Skeletal muscle cell (primary cell): Measurements from ENCODE around the gene RNASE1.
"Not testable (repeated sequence)": the region's sequence is repeated elsewhere in the genome, so short reads cannot be mapped to it uniquely, and the experiment has no call there.

ENCODE experiments used
- DNase-seq: peaks from one replicate; pipeline ENCODE4 v3.0.0-alpha.2; 2010; ENCODE audit warnings: low read depth
- H3K4me3 ChIP-seq: 2 replicates; pipeline ENCODE4 v1.5.1; 2011; ENCODE audit warnings: low read depth, mild to moderate bottlenecking, control low read depth, low read length, moderate library complexity

RNASE1 gene

DNA sequence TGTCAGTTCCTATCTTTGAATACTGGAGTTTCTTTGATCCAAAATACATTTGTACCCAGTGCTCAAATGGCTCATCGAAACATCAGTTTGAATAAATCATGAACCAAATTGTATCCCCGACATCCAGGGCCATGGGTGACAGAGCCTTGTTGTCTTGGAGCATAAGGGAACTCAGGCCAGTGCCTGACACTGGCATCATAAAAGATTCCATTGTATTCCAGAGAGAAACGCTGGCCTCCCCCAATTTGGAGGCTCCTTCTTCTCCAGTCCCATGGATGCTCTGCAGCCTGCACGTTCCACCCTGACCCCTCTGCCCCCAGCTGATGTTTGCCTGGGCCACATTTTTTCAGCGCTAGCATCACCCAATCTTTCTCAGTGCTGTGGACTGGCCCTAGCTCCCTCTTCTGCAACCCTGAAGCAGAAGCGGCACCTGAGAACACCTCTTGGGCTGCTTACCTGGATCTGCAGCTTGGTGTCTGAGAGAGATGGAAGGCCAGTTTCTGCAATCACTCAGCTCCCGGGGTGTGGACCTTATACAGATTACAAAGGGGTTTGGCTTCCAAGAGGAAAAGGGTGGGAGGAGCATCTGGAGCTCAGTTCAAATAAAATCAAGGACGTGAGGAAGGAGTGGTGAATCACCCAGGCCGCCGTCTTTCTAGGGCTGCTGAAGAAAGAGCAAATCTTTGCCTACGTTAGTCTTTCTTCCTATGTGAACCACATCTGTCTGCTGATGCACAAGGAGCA is at the start of gene RNASE1:
Gene RNASE1, minus strand, starts transcription at position 504 of the 744 bp plus-strand sequence. CDS start 776 bp downstream, outside the sequence.
- no peak for DNase-seq
- H3K4me3 ChIP-seq, result no peak within 1 kb of the TSS

DNA sequence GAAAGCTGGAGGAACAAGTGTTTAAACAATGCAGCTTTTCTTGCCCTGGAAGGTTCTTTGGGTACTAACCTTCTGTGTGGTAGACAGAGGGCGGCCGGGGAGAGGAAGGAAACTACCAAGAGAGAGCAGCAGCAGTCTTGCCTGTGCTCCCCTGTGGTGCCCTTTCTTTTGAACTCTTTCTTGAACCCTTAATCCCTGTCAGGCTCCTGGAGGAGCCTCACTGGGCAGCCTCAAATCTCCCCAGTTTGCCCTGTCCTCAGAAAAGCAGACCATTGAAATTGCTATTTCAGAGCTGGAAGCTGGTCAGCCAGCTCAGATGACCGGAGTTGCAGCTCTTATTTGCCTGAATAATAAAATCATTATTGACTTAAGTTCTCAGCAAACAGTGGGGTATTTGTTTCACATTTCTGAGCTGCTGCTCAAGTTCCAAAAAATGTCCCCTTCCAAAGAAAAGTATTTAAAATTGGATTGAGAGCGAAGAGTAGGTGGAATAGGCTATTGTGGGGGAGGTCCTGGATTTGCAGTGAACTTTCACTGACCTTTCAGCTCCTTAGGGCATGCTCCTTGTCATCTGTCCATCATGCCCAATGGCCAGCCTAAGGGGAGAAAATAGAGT is 46.4 kb upstream of the RNASE1 start:
- H3K4me3 ChIP-seq, result no peak overlapping the region
- no peak for DNase-seq

DNA sequence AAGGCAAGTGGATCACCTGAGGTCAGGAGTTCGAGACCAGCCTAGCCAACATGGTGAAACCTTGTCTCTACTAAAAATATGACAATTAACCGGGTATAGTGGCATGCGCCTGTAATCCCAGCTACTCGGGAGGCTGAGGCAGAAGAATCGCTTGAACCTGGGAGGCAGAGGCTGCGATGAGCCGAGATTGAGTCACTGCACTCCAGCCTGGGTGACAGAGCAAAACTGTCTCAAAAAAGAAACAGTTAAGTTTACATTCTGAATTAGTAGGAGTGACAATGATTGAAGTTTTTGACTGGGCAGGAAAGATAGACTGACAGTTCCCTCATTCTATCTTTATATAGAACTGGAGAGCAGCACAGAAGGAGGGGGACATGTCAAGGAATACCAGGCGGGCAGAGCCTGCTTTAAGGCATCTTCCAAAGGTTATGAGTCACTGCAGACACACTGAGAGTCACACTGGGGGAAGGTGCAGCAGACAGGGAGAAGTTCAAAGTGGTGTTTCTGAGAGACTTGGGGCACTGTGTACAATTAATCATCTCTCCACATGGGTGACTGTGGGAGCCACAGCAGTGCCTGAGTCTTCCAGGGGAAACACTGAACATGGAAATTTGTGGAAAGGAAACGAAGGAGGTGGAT is 45.8 kb upstream of the RNASE1 start:
- no peak for DNase-seq
- H3K4me3 ChIP-seq, result no peak overlapping the region

DNA sequence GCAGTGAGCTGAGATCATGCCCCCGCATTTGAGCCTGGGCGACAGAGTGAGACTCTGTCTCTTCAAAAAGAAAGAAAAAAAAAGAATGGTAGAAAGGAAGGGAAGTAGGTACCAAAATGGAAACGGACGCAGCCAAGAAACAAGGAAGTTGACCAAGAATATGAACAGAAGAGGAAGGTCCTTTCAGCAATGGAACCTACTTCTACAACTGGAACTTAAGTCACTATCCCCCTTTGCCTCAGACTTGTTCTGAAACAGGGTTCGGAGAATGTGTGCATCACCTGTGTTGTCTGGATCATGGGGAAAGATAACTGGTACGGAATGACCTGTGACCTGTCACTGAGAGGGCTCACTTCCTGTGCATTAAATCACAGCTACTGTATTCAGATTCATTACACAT is 43.9 kb upstream of the RNASE1 start:
- no peak for DNase-seq
- no peak overlapping the region for H3K4me3 ChIP-seq

DNA sequence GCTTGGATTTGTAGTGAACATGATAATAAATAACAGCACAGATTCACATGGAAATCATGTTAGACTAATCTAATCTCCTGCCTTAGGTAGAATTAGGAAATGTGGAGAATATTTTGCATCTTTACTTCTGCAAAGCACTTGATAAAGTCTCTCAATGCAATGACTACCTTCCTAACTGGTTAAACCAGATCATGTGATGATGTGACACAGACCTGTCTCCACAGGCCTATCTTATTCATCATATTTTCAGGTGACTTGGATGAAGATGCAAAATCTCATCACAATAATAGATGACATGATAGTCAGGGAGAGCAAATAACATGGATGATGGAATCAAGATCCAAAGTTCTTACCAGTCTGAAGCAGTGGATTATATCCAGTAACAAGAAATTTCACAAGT is 38.5 kb upstream of the RNASE1 start:
- DNase-seq, result no peak
- H3K4me3 ChIP-seq, result no peak overlapping the region

DNA sequence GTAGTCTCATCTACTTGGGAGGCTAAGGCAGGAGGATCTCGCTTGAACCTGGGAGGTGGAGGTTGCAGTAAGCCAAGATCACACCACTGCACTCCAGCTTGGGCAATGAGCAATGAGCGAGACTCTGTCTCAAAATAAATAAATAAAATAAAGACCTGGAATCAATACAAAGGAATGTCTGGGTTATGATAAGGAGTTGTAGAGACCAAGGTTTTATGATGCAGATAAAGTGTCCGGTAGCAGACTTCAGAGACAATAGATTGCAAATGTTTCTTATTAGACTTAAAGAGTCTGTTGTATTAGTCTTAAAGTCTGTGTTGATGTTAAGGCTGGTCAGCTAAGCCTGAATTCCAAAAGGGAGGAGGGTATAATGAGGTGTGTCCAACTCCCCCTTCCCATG is 35.2 kb upstream of the RNASE1 start:
- no peak overlapping the region for H3K4me3 ChIP-seq
- DNase-seq, result no peak

DNA sequence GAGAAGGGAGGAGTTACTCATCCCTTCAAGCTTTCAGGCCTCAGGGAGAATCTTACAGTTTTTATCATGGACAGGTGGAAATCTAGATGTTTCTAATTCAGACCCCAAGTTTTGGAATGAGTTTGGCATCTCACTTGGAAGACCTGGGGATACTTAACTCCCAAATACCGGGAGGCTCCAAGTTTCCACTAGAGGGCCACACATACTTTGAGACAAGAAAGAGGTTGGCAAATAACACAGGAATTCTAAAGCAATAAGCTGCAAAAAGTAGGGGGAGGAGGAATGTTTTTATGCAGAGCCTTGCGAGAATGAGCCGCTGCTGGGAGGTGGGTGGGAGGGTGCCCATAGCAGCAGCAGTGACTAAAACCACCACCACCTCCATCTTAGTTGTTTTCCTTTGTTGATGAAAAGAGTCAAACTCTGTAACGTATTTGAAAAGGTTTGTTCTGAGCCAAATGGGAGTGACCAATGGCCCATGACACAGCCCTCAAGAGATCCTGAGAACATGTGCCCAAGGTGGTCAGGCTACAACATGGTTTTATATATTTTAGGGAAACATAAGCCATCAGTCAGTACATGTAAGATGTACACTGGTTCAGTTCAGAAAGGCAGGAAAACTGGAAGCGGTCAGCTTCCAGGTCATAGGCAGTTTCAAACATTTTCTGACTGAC is 34.2 kb upstream of the RNASE1 start:
- no peak for DNase-seq
- no peak overlapping the region for H3K4me3 ChIP-seq

DNA sequence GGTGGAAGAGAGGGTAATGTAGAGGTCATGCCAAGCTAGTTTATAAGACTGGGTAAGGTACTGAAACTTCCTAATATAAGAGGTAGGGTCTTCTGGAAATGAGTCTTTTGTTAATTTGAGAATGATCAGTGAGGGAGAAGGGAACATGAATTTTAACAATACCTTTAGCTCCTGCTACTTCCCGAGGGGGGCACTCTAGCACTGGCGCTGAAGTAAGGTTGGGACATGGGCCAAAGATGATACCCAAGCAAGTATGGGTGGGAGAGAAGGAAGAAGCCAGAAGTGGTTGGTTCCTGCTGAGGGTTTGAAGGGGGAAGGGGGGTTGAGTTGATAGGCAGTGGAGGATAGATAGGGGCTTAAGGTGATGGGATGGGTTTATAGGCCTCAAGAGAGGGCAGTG is 32.3 kb upstream of the RNASE1 start:
- no peak for DNase-seq
- H3K4me3 ChIP-seq, result no peak overlapping the region

DNA sequence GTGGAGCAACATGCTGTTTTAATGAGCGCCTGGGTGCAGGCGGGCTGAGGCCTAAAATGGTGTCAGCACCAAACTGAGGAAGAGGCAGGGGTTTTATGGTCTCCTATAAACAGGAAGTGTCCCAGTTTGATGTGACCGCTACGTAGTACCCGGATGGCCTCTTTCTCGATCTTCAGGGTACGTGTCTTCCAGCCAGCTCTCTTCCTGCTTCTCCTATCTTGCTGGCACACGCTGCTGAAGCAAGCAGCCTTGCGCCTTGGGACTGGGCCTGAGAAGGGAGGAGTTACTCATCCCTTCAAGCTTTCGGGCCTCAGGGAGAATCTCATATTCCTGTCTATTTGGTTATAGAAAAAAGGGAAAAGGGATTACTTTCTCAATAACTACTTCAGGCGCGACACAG is 28.2 kb upstream of the RNASE1 start:
- no peak overlapping the region for H3K4me3 ChIP-seq
- DNase-seq, result no peak

DNA sequence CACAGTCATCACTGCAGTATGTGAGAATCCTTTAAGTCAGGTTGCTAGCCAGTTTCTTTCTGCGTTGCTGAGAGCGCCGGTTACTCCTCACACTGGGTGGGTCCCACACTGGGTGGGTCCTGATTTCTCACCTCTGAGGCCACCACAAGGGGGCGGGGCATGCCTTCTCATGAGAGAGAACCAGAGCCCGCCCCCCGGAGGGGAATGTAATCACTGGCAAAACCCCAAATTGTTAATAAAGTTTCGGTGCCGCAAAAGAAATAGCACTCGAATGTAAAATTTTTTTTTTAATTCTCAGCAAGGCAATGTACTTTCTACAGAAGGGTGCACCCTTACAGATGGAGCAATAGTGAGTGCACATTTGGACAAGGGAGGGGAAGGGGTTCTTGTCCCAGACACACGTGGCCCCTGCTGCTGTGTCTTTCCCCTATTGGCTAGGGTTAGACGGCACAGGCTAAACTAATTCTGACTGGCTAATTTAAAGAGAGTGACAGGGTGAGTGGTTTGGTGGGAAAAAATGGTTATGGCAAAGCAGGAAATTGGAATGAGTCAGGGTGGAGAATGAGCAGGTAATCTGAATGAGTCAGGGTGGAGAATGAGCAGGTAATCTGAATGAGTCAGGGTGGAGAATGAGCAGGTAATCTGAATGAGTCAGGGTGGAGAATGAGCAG is 25.5 kb upstream of the RNASE1 start:
- not testable (repeated sequence) for DNase-seq, H3K4me3 ChIP-seq

DNA sequence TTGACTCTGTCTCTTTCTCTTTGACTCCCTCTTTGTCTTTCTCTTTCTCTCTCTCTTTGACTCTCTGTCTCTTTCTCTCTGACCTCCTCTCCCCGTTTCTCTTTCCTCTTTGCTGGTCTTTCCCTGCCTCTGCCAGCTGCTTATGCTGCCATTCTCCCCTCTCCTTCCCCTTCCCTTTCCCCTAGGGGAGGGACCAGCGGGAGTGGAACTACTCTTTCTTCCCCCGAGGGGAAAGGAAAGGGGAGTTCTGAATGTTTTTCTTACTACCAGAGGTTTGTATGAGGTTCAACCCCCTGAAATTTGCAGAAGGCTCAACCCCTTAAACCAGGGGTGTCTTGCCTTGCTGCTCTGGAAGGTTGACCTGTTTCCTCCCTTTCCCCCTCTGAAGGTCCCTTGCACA is 24.7 kb upstream of the RNASE1 start:
- DNase-seq, result no peak
- no peak overlapping the region for H3K4me3 ChIP-seq

DNA sequence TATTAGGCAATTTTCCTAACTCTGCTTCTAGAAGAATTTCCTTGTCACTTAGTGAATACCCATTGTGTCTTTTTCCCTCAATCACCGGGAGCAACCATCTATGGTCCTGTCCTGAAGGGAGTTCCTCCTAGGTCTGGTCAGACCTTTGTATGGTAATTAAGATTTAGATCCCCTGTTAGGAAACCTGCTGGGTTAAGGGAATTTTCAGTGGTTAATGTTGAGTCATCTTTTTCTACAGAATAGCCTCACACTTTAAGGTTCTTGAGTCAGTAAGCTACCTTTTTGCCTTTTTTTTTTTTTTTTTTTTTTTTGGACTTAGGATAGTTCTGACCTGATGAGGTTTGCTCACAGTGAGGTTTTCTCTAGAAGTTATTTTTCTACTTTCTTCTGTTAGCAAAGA is 24.0 kb upstream of the RNASE1 start:
- DNase-seq, H3K4me3 ChIP-seq: not testable (repeated sequence)

DNA sequence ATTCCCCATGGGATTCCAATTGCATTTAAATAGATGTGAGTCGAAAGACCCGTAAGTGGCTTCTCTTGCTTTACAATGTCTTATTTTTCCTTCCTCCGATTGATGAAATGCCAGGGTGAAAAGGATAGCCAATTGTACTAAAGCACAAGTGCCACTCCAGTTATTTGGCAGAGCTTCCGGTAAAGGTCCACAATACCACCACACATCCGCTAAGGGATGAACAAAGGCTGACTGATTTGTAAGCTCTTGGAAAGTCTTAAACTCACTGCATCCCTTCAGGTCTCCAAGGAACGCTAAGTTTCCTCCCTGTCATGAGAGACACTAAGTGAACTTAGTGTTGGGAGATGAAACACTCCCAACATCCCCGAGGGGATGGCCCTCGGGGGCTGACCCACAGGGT is 21.2 kb upstream of the RNASE1 start:
- H3K4me3 ChIP-seq, result no peak overlapping the region
- DNase-seq, result no peak

DNA sequence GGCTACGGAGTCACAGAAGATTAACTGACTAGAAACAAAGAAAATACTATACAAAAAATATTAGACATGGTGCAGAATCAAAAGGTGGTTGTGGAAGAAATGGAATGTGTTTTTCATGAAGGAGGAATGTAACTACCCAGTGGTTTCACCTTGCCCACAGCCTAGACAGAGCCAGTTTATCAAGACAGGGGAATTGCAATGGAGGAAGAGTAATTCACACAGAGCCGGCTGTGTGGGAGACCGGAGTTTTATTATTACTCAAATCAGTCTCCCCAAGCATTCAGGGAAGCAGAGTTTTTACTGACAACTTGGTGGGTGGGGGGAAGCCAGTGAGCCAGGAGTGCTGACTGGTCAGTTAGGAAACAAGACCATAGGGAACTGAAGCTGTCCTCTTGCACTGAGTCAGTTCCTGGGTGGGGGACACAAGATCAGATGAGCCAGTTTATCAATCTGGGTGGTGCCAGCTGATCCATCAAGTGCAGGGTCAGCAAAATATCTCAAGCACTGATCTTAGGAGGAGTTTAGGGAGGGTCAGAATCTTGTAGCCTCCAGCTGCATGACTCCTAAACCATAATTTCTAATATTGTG is 19.0 kb upstream of the RNASE1 start:
- H3K4me3 ChIP-seq, DNase-seq: not testable (repeated sequence)

DNA sequence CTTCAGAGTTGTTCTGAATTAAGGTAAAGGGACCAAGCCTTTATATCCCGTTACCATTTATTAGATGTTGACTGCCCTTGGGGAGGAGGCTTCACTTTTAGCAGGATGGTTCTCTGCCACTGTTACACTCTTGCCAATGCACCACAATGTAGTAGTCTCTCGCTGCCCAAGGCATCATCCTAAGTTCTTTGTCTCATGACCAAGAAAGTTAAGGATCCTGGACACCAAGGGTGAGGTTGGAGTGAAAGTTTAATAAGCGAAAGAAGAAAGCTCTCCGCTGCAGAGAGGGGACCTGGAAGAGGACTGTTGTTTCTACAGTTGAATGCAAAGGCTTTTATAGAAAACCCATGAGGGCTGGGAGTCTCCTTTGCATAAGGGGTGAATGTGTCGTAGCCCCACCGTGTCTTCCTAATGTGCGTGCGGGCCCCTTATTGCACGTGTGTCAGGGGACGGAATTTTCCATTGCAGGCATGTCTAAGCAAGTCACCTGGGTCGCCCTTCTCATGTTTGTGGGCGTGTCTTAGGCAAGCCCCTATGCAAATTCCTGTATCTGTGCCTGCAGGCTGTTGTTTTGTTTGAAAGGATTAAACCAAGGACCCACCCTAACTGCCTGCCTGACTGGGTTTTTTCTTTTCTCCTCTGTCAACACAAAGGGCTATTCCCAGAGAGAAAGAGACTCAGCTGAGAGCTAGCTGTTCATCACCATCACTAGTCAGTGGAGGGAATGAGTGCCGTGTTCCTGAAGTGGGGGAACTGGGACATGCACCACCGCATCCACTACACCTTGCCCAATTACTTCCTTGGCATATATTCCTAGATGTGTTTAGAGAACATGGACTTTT is 17.6 kb upstream of the RNASE1 start:
- H3K4me3 ChIP-seq, result no peak overlapping the region
- no peak for DNase-seq

DNA sequence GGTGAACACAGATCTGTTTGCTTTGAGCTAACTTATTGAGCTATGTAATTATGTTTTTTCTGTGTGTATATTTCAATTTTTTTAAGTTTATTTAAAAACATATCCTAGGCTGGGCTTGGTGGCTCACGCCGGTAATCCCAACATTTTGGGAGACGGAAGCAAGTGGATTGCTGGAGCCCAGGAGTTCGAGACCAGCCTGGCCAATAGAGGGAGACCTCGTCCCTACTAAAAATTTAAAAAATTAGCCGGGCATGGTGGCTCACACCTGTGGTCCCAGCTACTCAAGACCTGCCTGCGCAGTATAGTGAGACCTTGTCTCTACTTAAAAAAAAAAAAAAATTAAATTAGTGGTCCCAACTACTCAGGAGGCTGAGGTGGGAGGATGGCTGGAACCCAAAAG is 16.2 kb upstream of the RNASE1 start:
- no peak overlapping the region for H3K4me3 ChIP-seq

DNA sequence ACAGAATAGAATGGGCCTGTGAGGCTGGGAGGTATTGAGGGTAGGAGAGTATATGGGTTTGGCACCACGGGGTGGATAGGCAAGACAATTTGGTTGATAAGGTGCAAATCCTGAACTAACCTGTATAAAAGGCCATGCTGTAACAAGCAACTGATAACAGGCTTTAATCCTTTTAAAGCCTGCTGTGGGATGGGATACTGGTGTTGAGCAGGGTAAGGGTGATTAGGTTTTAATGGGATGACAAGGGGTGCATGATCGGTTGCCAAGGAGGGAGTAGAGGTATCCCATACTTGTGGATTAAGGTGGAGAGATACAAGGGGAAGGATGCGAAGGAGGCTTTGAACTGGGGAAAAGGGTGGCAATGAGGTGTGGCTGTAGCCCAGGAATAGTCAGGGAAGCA is 13.3 kb upstream of the RNASE1 start:
- not testable (repeated sequence) for H3K4me3 ChIP-seq

More for the DNA sequence above, 16.2 kb upstream of the RNASE1 start:
- DNase-seq, result no peak

More for the DNA sequence above, 13.3 kb upstream of the RNASE1 start:
- DNase-seq, result not testable (repeated sequence)
